Activated CD4-positive, alpha-beta T cell treated with anti-CD3 and anti-CD28 coated beads for 1 hour (primary cell): Measurements from ENCODE around the gene PRKCH.

Experiments used
- DNase-seq: peaks from one replicate; pipeline ENCODE4 v3.0.0-alpha.2; 2020

PRKCH gene

DNA sequence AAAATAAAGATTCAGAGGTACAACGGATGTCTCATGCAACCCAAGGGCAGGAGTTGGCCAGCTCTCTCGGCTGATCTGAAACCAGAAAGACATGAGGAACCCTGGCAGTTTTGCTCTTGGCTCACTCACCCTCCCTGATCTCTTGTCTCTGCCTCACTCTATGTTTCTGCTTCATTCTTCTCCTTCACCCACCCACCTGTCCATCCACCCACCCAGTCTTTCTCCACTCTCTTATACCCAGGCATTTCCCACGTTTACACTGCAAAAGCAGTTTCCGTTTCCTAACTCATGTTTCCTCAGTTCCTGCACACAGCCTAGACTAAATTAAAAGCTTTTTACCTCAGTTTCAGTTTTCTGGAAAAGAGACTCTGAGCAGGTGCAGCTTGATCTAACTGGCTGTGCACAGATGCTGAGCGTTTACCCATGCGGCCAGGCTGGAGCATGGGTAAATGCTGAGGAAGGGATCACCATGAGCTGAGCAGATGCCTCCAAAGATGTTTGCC is 157.6 kb downstream of the PRKCH start:
- DNase-seq: no peak

DNA sequence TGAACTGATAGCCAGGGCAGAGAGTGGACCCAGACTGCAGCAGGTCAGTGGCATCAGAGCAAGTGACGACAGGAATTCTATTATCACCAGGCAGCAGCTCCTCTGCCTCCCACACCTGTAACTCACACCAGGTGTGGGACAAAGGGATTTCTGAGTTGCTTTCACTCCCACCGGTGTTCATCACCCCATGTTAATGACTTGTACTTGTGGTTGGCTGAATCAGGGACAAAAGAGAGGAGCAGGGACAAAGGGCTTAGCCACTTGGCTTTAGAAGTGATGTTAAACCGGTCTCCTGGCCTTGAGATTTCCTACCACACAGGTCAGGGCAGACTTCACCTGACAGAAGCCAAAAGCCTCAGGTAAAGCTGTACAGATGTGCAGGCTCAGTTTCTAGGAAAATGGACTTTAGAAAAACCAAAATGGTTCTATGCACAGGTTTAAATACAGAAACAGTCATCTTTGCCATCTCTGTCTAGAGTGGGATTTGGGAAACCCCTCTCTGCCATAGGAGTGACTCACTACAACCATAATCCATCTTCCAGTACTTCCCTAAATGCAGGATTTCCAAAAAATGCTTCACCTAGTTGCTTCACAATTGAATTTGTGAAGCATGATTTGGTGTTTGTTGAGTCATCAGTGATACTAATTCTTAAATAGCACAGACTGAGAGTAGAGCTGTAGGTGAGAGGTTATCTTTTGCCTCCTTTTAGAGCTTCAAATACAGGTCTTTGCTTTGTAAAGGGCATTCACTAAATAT is 158.5 kb downstream of the PRKCH start:
- DNase-seq: no peak

GRCh38 chr14:61480704-61481285 is 159.4 kb downstream of the PRKCH start:
- DNase-seq: no peak

DNA sequence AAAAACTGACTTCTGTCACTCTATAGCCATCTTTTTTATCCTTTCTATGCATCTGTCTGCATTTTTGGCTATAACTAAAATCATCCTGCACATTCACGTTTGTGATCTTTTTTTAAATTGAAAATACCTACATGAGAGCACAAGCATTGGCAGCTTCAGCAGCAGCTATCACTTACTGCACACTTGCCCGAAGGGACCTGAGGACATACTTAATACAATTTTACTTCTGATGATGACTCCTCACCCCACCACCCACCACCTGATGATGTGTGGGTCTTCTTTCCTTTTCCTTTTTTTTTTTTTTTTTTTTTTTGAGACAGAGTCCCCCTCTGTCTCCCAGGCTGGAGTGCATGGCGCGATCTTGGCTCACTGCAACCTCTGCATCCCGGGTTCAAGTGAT is 160.3 kb downstream of the PRKCH start:
- DNase-seq: no peak

DNA sequence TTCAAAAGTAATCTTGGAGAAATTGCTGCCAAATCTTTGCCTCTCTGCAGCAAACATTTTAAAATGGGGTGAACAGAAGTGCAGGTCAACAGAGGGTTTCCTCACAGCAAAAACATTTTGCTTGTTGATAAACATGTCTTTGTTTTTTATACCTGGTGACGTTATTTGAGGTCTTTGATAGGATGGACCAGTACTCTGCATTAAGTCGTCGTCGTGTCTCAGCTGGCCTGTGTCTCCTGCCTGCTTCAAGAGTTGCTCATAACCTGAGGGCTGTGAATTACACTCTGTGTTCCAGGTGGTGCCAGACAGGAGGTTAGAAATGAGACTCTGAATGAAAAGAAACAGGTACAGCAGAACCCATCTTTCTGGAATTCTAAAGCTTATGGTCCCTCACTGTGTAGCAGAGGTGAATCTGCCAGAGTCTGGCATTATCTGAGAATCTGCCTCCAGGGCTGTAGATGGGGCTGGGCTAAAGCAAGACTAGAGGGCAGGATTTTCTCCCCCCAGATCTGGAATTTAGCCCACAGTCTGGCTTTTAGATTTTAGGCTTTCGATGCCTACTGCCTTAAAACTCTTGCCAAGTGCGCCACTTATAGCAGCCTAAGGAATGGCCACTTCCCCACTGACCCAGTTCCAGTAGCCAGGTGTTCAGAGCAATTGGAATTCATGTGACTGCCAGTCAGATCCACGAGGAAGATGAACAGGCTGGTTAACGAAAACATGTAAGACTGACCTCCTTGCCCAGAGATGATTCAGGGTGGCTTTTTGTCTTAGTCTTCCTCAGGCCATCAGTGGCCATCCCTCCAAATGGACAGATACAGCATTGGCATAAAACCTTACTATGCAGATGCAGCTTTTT is 161.2 kb downstream of the PRKCH start:
- no peak for DNase-seq

DNA sequence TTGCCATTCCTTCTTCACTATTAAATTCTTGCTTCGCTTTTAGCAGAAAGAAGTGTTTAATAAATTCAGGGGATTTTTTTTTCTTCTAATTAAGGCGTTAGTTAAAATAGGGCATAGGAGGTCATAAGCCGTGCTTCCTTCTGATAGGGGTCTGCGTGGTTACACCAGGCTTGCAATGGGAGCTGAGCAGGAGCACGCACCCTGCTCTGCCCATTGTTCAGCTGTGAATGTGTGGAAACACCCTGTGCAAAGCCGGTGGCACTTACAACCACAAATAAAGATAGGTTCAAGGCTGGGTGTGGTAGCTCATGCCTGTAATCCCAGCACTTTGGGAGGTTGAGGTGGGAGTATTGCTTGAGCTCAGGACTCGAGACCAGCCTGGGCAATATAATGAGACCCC is 162.1 kb downstream of the PRKCH start:
- no peak for DNase-seq

DNA sequence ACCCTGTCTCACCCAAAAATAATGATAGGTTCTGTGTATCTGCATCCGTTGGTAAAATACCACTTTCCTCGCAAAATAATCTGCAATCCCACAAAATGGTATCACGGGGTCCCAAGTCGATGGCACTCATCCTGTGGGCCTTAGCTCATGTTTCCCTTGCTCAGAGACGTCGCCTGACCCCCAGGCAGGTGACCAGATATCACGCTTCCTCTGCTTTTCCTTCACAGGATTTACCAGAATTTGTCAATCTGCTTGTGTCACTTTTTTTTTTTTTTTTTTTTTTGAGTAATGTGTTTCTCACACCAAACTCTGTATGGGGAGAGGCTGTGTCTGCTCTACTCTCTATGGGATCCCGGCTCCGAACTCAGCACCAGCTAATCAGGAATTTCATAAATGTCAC is 162.7 kb downstream of the PRKCH start:
- DNase-seq: no peak

GRCh38 chr14:61484826-61485584 is 163.6 kb downstream of the PRKCH start:
- no peak for DNase-seq

DNA sequence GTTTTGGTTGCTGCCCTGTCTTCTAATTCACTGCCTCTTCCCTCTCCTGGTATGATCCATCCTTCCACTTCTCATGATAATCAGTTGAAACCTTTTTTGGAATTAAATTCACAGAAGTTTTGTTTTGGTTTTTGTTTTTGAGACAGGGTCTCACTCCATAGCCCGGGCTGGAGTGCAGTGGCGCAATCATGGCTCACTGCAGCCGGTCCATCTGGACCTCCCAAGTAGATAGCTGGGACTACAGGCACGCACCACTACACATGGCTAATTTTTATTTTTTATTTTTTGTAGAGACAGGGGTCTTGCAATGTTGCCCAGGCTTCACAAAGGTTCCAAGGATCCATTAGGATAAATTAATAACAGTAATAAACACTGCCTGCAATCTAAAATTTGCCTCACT is 164.3 kb downstream of the PRKCH start:
- DNase-seq: no peak

GRCh38 chr14:61486930-61487495 is 165.6 kb downstream of the PRKCH start:
- no peak for DNase-seq

GRCh38 chr14:61488417-61489401 is 167.3 kb downstream of the PRKCH start:
- DNase-seq: no peak

DNA sequence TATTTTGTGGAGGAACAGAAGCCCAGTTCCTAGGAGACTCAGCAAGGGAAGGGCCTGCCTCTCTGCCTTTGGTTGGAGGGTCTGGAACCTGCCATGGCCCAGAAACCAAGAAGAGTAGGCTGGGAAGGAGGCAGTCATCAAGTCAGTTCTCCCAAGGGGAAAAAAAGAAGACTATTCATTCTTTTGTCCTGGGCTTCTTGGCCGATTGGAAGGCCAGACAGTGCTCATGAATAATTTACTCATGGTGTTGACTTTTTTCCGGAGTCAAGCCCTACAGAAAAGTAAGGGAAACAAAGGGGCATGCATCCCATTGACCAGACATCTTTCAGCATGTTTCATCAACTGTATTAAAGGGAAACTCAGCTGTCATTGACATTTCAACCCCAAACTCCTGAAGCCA is 168.1 kb downstream of the PRKCH start:
- DNase-seq: no peak

DNA sequence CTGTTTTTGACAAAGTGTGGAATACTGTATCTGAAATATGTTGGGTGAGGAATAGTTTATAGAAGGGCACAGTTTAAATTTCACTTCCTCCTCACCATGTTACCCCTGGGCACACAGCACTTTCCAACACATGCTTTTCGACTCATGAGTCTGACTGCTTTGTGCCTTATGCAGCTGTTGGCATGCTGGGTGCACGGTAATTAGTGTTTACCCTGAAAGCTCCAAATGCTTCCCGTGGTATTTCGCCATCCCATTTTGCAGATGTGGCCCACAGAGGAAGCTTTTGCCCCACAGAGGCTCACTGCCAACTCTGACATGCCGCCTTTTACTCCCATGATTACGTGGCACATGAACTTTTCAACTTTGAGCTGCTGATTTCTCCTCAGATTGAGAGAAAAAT is 168.6 kb downstream of the PRKCH start:
- no peak for DNase-seq

GRCh38 chr14:61491224-61491623 is 169.8 kb downstream of the PRKCH start:
- DNase-seq: no peak

- no peak for DNase-seq
Measured at GRCh38 chr14:61491876-61492434, 170.6 kb downstream of the PRKCH start.

DNA sequence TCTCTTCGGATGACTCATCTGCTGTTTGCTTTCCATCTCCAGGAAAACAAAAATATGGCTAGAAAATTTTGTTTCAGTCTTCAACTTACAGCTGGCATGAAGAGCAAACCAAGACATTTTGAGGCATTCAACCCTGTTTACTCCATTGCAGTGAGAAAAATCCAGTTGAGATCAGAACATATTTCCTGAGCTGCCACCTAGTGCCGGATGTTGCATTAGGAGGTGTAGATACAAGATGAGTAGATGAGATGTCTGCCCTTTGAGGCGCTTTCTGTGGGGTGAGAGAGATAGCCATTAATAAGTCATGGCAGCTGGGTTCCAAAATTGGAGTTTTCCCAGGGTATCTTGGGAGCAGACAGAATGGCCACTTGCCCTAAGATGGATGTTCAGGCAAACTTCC is 171.1 kb downstream of the PRKCH start:
- no peak for DNase-seq

GRCh38 chr14:61493239-61493638 is 171.9 kb downstream of the PRKCH start:
- DNase-seq: no peak

GRCh38 chr14:61494018-61494417 is 172.6 kb downstream of the PRKCH start:
- no peak for DNase-seq

- DNase-seq: no peak
Measured at GRCh38 chr14:61495809-61496208, 174.4 kb downstream of the PRKCH start.

DNA sequence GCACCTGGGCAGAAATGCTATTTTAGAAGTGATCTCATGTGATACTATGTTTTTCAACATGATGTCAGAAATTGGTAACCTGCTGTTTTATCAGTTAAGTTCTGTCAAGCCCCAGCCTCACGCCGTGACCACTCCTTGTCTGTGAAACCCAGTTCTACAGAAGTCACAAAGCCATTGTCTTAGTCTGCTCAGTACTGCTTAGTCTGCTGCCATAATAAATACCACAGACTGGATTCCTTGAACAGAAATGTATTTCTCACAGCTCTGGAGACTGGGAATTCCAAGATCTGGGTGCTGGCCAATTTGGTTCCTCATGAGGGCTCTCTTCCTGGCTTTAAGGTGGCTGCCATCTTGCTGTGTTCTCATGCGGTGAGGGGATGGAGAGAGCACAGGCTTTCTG is 176.9 kb downstream of the PRKCH start:
- DNase-seq: no peak

DNA sequence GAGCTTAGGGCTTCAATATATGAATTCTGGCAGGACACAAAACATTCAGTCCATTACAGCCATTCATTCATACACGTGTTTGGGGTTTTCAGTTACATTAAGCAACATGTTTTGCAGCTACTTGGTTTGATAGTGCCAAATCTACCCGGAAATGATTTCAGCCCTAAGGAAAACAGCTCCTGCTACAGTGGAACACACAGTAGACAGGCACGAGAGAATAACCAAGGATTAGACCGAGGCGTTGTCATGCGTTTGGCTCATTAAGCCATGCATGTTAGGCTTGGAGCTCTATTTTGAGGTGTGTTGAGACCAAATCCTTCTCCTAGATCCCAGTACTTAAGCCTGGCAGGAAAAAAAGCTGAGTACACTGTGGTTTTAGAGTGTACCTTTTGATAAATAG is 177.4 kb downstream of the PRKCH start:
- DNase-seq: no peak
